ENCODE measurements around the gene C22orf15.
"Not testable (repeated sequence)": the region's sequence is repeated elsewhere in the genome, so short reads cannot be mapped to it uniquely, and the experiment has no call there.

The C22orf15 gene, protein sequence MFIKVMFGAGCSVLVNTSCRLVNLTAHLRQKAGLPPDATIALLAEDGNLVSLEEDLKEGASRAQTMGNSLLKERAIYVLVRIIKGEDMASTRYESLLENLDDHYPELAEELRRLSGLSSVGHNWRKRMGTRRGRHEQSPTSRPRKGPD

DNA sequence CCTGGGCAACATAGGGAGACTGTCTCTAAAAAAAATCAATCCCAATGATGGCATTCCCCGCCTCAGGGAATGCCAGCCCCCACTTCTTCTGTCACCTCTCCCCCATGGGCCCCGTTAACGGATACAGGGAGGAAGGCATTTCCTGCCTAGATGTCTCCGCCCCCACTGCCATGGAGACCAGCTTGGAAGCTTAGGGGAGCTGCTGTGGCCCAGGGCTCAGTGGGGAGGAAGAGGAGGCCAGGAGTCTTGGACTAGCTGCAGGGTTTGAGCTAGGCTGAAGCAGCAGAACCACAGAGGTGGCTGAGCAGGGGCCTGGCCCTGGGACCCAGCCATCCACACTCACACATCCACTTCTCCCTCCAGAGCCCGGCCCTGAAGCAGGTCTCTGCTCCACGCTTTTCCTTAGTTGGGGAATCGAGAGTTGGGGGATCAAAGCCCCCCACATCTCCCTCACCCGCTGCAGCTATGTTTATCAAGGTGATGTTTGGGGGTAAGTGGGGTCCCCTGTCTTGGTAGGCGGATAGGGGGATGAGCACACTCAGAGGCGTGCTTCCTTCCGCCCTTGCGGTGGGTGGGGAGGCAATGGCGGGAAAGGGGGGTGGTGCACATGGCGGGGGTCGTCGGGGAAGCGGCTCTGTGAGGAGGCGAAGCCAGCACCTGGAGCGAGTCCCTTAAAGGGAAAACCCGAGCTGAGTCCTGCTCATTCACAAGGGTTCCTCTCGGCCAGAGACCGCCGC, at the start of gene C22orf15:
C22orf15 (plus strand) TSS at position 149 of the 737 bp plus-strand sequence; CDS start at position 466, 317 bp downstream.
- DNase-seq = peak in 1 of 2 experiments; percentile 4

DNA sequence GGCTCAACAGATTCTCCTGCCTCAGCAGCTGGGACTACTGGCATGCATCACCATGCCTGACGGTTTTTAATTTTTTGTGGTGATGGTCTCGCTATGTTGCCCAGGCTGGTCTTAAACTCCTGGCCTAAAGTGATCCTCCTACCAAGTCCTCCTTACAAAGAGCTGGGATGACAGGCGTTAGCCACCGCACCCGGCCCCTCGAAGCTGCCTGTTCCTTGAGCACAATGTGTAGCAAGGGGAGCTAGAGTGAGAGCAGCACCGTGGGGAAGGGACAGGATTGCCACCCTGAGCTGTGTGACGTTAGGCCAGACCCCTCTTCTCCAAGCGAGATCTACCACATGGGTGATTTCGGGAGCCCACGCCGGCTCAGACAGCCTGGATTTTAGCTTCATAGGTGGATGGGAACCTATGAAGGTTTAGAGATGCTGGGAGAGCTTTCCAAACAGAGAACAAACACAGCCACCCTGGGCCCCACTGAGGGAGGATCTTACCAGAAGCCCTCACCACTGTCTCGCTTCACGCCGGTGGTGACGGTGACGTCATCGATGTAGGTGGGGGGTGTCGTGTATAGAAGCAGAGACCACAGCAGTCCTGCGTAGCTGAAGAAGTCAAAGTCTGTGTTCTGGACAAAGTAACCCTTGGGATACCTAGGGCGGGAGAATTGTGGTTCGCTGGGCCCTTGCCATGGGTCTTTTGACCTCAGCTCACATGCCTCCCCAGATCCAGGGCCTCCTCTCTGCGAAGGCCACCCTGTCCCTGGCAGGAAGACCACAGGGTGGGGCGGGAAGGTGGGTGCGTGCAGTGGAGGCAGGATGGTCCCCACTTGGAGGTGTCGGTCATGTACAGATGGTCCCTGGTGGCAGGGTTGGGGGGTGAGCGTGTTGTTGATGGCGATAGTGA, 48.8 kb upstream of the C22orf15 start:
- no peak for DNase-seq

DNA sequence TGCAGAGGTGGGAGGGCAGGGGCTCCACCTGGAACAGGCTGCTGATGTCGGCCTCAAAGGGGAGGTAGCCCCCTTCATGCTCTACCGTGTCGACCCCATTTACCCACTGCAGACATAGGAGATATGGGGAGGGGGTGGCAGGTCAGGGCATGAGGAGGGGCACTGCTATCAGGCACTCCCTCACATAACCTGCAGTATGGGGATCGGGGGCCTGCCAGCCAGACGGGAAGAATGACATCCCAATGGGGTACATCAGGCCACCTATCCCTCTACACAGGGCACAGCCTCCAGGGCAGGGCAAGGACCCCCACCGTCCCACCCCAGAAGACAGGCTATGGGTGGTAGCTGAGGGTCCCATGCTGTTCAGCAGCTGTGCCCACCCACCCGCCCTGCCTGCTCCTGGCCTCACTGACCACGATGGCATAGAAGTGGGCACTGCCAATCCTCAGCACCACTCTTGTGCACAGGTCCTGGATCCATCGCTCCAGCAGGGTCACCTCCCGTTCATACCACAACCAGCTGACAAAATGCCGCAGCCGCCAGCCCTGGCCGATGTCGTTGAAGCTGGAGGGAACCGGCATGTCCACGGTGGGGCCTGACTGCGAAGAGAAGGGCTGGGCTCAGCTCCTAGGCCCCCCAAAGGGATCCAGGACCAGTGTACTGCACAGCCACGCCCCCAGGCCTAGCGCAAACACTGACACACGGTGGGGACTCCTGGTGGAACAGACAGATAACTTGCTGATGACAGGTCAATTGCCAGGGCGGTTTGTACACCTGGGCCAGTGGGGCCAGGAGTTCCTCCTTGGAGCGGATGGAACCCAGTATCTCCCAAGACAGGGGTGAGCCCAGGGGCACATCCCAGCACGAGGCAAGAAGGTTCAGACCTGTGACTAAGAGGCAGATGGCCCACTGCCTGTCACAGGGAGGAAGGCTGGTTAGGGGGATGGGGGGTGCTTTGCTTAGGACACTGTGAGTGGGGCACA, 47.9 kb upstream of the C22orf15 start:
- no peak for DNase-seq

DNA sequence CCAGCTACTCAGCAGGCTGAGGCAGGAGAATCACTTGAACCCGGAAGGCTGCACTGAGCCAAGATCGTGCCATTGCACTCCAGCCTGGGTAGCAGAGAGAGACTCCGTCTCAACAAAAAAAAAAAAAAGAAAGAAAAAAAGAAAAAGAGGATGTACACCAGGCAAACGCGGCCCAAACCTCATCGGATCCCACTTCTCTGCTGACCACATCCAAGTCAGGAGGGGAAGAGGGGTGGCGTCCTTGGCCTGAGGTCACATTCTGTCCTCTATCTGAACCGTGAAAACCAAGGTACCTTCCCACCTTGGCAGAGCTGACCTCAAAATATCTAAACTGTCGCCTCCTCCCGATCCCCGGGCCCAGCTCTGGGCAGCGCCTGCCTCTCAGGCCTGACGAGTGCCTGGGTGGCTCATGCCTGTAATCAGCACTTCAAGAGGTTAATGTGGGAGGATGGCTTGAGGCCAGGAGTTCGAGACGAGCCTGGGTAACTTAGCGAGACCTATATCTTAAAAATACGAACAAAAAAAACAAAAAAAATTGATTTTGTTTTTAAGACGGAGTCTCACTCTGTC, 46.9 kb upstream of the C22orf15 start:
- DNase-seq = no peak

DNA sequence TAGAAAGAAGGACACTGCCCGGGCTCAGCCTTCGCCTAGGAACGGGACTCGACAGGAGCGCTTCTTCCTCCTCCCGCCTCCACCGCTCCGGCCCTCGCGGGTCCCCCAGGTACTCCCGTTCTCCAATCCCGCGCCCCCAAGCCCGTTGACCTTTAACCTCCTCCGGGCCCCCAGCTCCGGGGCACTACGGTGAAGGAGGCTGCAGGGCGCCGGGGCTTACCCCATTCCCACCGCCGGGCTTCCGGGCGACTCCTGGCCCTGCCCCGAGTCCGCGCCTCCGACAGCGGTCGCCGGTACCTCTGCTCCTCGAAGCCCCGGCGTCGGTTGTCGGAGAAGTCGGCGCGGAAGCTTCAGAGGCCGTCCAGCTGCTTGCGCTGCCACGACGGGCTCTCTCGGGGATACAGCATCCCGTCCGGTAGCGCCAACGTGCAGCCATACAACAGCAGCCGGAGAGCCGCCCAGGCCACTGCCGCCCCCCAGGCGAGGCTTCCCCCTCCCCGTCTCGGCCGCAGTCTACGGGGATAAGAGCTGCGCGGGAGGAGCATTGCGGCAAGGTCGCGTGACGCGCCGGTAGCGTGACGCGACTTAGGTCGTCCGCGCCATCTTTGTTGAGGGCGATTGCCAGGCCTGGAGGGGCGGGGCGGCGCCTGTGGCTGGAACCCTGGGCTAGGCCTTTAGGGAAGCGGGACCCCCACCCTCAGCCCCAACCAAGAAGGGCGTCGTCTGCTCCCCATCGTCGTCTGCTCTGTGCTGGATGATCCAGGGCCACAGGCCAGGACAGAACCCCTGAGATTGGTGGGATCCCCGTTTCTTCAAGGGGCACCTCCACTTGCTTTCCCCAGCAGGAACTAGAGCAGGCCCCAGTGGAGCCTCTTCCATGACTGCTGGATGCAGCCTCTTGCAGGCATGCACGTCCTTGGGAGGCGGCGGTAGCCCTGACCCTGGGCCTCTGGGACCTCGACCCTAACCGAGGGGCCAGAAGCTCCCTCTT, 45.7 kb upstream of the C22orf15 start:
- peak; percentile 81 to 86 for DNase-seq

DNA sequence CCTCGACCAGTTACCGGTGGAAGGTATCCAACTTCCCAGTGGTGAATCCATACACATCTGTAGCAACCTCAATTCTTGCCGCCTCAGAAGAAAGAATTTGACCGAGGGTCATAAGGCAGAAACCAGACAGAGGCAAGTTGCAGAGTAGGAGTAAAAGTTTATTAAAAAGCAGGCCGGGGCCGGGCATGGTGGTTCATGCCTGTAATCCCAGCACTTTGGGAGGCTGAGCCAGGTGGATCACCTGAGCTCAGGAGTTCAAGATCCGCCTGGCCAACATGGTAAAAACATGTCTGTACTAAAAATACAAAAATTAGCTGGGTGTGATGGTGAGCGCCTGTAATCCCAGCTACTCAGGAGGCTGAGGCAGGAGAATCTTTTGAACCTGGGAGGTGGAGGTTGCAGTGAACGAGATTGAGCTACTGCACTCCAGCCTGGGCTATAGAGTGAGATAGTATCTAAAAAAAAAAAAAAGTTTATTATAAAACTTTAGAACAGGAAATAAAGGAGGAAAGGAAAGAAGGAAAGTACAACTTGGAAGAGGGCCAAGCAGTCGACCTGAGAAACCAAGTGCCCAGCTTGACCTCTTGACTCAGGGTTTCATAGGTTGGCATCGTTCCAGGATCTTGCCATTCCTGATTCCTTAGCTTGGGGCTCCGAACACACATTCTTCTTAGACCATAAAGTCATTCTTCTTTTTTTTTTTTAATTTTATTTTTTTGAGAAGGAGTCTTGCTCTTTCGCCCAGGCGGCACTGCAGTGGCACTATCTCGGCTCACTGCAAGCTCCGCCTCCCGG, 44.2 kb upstream of the C22orf15 start:
- DNase-seq = no peak

DNA sequence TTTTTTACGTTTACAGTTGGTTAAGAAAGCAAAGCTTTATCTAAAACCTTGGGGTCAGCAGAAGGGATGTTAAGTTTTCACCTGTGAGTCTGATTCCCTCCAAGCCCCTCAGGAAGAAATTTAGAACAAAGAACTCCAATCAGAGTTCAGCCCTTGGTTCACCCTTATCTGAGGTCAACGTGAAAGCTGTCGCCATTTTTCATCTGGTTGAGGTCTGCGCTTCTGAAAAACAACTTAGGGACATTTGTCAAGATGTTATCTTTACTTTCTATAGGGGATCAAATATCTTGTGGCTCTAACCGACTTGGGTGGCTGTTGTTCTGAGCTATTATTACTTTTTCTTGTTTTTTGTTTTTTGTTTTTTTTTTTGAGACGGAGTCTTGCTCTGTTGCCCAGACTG, 41.9 kb upstream of the C22orf15 start:
- no peak for DNase-seq

DNA sequence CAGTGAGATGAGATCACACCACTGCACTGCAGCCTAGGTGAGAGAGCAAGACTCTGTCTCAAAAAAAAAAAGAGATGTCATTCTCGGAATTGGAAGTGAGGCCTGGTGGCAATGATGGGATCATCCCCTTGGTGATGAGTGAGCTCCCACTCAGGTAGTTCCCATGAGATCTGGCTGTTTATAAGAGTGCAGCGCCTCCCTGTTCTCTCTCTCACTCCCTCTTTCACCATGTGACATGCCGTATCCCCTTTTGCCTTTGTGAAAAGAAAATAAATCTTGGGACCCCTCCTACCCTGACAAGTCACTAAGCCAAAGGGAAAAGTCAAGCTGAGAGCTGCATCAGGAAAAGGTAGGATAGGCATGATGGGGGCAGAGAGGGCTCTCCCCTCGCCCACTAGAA, 40.6 kb upstream of the C22orf15 start:
- no peak for DNase-seq

DNA sequence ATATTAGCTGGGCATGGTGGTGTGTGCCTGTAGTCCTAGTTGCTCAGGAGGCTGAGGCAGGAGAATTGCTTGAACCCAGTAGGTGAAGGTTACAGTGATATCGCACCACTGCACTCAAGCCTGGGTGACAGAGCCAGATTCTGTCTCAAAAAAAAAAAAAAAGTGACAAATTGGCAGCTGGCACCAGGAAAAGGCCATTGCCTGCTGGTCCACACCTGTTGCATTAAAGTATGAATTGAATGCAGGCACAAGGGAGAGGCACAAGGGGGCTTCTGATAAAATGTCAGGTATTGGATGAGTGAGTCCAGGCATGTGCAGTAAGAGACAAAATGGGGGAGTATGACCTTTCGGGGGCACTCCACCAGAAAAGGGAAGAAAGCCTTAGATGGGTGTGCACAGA, 40.1 kb upstream of the C22orf15 start:
- no peak for DNase-seq

DNA sequence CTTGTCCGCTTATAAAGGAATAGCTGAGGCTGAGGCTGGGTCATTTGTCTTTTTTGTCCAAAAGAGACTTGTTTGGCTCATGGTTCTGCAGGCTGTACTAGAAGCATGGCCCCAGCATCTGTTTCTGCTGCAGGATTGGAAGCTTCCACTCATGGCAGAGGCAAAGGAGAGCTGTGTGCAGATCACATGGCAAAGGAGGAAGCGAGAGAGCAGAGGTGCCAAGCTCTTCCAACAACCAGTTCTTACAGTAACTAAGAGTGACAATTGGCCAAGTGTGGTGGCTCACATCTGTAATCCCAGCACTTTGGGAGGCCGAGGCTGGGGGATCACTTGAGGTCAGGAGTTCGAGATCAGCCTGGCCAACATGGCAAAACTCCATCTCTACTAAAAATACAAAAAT, 34.7 kb upstream of the C22orf15 start:
- not testable (repeated sequence) for DNase-seq

DNA sequence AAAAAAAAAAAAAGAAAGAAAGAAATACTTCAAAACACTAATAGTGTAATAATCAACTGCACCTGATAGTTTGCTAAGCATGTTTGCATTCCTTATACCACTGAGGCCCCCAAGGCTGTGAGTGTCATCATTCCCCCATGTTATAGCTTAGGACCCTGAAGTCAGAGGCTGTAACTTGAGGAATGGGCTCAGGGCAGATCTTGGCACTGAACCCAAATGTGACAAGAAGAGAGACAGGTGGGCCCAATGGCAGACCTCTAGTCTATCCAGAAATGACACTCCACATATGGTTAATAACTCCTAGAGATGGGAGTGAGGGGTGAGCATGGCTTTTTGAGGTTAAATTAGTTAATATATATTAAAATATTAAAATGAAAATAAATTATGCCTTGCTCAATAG, 25.1 kb upstream of the C22orf15 start:
- no peak for DNase-seq

DNA sequence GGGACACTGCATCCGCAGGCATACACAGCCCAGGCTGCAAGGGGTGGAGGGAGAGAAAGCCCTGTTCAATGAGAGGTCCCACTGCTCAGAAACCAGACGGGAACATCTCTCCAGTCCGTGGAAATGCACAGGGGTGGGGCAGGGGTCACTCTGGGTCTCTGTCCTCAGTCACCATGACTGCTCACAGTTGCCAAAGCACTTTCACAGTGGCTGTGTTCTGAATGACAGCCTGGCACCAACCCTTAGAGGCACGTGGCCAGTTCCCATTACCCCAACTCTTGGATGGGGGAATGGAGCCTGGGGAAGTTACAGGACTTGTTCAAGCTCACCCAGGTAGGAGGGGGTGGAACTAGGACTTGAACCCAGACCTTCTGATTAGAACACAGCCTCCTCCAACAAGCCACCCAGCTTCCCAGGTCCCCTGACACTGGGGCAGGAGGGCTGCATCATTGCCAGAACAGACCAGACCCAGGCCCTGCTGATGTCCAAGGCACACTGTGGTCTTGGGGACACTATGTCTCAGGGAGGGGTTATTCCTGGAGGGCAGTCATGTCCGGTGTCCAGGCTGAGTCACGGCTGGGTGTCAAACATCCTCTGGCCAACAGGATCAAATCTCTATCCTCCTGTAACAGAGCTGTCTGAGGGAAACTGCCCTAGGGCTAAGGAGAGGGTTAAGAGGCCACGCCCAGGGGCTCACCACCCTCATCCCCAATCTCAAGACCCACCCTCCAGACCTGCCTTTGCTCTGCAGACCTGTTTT, 20.1 kb upstream of the C22orf15 start:
- no peak for DNase-seq

DNA sequence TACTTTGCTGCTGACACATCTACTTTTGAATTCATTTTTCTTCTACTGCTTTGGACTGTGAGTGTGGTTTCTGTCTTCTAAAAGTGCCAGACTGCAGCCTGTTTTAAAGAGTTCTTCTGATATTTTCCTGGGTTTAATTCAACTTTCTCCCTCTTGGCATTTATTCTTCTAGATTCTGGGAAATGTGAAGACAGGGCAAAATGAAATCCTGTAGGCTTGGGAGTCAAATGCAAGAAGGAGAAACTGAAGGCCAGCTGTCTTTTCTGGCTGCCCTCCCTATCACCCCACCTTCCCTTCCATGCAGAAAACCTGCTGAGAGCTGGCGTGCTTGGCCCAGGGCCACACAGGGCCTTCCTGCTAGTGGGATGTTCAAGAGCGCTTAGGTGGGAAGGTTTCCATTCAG, 19.5 kb upstream of the C22orf15 start:
- peak in 1 of 2 experiments; percentile 43 for DNase-seq

DNA sequence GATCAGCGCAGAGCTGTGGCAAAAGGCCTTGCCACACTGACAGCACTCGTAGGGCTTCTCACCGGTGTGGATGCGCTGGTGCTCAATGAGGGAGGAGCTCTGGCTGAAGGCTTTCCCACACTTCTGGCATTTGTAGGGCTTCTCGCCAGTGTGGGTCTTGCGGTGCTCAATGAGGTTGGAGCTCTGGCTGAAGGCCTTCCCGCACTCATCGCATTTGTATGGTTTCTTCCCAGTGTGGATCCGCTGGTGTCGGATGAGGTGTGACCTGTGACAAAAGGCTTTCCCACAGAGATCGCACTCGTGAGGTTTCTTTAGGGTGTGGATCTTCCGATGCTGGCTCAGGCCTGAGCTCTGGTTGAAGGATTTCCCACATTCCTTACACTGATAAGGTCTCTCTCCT, 18.8 kb upstream of the C22orf15 start:
- DNase-seq = no peak

DNA sequence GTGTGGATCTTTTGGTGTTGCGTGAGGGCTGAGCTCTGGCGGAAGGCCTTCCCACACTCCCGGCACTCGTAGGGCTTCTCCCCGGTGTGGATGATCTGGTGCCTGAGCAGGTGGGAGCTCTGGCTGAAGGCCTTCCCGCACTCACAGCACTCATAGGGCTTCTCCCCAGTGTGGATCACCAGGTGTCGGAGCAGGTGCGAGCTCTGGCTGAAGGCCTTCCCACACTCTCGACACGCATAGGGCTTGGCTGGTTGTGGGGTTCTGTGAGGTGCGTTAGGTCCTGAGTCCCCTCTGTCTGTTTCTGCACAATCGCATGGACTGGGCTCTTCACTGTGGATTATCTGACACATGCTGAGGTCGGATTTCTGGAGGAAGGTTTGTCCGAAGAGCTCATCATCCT, 18.3 kb upstream of the C22orf15 start:
- no peak for DNase-seq

DNA sequence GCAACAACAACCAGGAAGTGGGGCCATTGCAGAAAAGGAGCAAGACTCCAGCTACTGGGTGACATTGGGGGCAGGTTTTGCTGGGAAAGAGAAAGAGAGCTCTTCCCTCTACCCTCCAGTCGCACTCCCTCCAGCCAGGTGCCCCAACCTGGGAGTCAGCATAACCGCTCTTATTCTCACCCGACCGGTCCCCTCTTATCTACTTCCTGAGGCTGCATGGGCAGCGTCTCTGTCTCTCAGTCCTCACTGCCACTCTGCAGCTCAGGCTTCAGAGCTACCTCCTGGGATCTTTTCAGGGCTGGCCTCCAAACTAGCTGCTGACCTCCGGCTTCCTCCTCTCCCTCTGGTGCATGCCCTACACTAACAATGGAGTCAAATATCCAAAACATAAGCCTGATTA, 17.0 kb upstream of the C22orf15 start:
- no peak for DNase-seq

DNA sequence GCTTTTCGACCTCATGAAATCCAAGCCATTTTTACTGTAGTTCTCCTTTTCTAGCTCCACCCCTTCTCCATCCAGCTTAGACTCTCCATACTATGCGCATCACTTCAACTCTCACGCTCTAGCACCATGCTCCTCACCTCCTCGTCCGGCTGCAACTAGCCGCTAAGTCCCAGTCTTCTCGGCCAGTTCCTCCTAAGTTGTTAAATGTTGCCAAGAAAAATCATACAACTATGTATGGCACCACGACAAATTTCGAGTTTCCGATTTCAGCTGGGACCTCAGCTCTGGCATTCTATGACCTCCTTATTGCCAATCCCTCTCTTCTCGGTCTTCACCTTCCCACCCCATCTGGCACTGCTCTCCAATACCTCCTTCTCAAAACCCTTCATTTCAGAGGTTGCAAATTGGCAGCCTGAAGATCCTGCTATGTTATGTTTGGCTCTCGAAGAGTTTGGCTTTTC, 12.9 kb upstream of the C22orf15 start:
- DNase-seq = no peak

DNA sequence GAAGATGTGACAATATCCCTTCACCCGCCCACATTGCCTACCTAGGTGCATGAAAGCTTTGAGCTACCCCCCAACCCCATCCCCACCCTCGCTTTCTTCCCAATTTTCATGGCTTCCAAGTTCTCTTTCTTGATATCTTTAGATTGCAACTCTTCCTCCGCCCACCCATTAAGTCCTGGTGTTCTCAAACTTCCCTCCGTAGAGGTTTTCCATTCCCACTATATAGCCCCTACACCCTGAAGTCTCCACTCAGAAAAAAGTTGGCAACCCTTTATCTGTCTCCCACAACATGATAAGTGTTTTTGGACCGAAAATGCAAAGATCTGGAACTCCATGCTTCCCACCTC, 12.4 kb upstream of the C22orf15 start:
- no peak for DNase-seq
